ENCODE results near the gene HPCAL1.

HPCAL1 gene

GRCh38 chr2:10355471-10356438 lies 53.1 kb downstream of the HPCAL1 start:
- DNase-seq (ENCODE audit: low spot score): no peak

- DNase-seq (ENCODE audit: low spot score): no peak
Observed at GRCh38 chr2:10356439-10356811, 53.7 kb downstream of the HPCAL1 start.

GRCh38 chr2:10357193-10358169 lies 54.8 kb downstream of the HPCAL1 start:
- no peak for DNase-seq (ENCODE audit: low spot score)

GRCh38 chr2:10359246-10359645 lies 56.5 kb downstream of the HPCAL1 start:
- DNase-seq (ENCODE audit: low spot score): no peak

- DNase-seq (ENCODE audit: low spot score): no peak
Observed at GRCh38 chr2:10359731-10360329, 57.1 kb downstream of the HPCAL1 start.

GRCh38 chr2:10360460-10360849 lies 57.8 kb downstream of the HPCAL1 start:
- no peak for DNase-seq (ENCODE audit: low spot score)

GRCh38 chr2:10360850-10361588 lies 58.3 kb downstream of the HPCAL1 start:
- no peak for DNase-seq (ENCODE audit: low spot score)

- no peak for DNase-seq (ENCODE audit: low spot score)
Observed at GRCh38 chr2:10362096-10362897, 59.6 kb downstream of the HPCAL1 start.

- DNase-seq (ENCODE audit: low spot score): no peak
Observed at GRCh38 chr2:10362898-10363454, 60.3 kb downstream of the HPCAL1 start.

GRCh38 chr2:10363861-10364610 lies 61.3 kb downstream of the HPCAL1 start:
- no peak for DNase-seq (ENCODE audit: low spot score)

- DNase-seq (ENCODE audit: low spot score): no peak
Observed at GRCh38 chr2:10365412-10365811, 62.7 kb downstream of the HPCAL1 start.

GRCh38 chr2:10366601-10367270 lies 64.0 kb downstream of the HPCAL1 start:
- no peak for DNase-seq (ENCODE audit: low spot score)

- DNase-seq (ENCODE audit: low spot score): no peak
Observed at GRCh38 chr2:10367472-10368439, 65.1 kb downstream of the HPCAL1 start.

- no peak for DNase-seq (ENCODE audit: low spot score)
Observed at GRCh38 chr2:10368491-10369231, 66.0 kb downstream of the HPCAL1 start.

- no peak for DNase-seq (ENCODE audit: low spot score)
Observed at GRCh38 chr2:10369269-10370255, 66.9 kb downstream of the HPCAL1 start.

- no peak for DNase-seq (ENCODE audit: low spot score)
Observed at GRCh38 chr2:10370390-10370789, 67.7 kb downstream of the HPCAL1 start.
